AG10803 (cell line): ENCODE measurements around the gene EXOC1L.

Experiments
- DNase-seq: peaks from one replicate; pipeline ENCODE4 v3.0.0; 2010; ENCODE audit warnings: low read depth
- H3K4me3 ChIP-seq: 2 replicates; pipeline ENCODE4 v1.5.1; 2011; ENCODE audit warnings: mild to moderate bottlenecking, low read length, control low read depth
- CTCF ChIP-seq: conservative IDR thresholded peaks from 2 replicates; pipeline ENCODE4 v1.5.1; 2011; ENCODE audit warnings: mild to moderate bottlenecking, low read length, control low read depth, inconsistent platforms

The EXOC1L gene

GRCh38 chr4:55817691-55818090 lies 1.9 kb upstream of the EXOC1L start:
- TF ChIP-seq CTCF = no peak
- no peak for DNase-seq
- no peak overlapping the region for H3K4me3 ChIP-seq

- no peak for DNase-seq
- H3K4me3 ChIP-seq = no peak overlapping the region
- TF ChIP-seq CTCF = no peak
Observed at GRCh38 chr4:55820279-55820678, 689 bp downstream of the EXOC1L start.

- DNase-seq = no peak
- H3K4me3 ChIP-seq = no peak overlapping the region
- TF ChIP-seq CTCF = no peak
Observed at GRCh38 chr4:55822329-55822728, 2.7 kb downstream of the EXOC1L start.

- no peak for TF ChIP-seq CTCF
- H3K4me3 ChIP-seq = no peak overlapping the region
- DNase-seq = no peak
Observed at GRCh38 chr4:55824865-55825264, 5.3 kb downstream of the EXOC1L start.

GRCh38 chr4:55826986-55827385 lies 7.4 kb downstream of the EXOC1L start:
- TF ChIP-seq CTCF = no peak
- H3K4me3 ChIP-seq = no peak overlapping the region
- no peak for DNase-seq

GRCh38 chr4:55827582-55827981 lies 8.0 kb downstream of the EXOC1L start:
- no peak for DNase-seq
- no peak for TF ChIP-seq CTCF
- no peak overlapping the region for H3K4me3 ChIP-seq

GRCh38 chr4:55830048-55830447 lies 10.5 kb downstream of the EXOC1L start:
- DNase-seq = no peak
- no peak for TF ChIP-seq CTCF
- no peak overlapping the region for H3K4me3 ChIP-seq
